SK-N-SH (cell line): ENCODE measurements around the gene DENND6A. TPM values are rescaled to one million over a fixed set of nuclear protein-coding genes. Genes with fewer than 3 reads are reported as not detected.
"Not testable (repeated sequence)": the region's sequence is repeated elsewhere in the genome, so short reads cannot be mapped to it uniquely, and the experiment has no call there.

ENCODE experiments used
- CTCF ChIA-PET: fragments of 300-600, 350-600 bp; formaldehyde crosslinking; extraction: SDS; loops from one replicate; lab custom pipeline; 2021; lab: Yijun Ruan, JAX
- POLR2A ChIA-PET: fragments of 350-600 bp; sonication (Branson Sonifier 250); formaldehyde crosslinking; extraction: SDS; loops from one replicate; lab custom pipeline; 2020; ENCODE audit warnings: antibody characterized with exemption, inconsistent platforms; lab: Yijun Ruan, JAX
- DNase-seq: peaks from one replicate; pipeline ENCODE4 v3.0.0; 2012
- H2AFZ ChIP-seq: fragments of 200-600 bp; sonication (generic); 2 replicates; pipeline ENCODE4 v1.8.1; 2016; ENCODE audit warnings: antibody characterized with exemption, mild to moderate bottlenecking, low read depth
- H3F3A ChIP-seq: fragments of 200-600 bp; sonication (generic); replicated peaks from 2 replicates; pipeline ENCODE3; 2016; ENCODE audit warnings: antibody characterized with exemption, mild to moderate bottlenecking; ENCODE audit not compliant: insufficient read depth
- H3K27ac ChIP-seq, 2 experiments: fragments of 200-500 bp in 1 of 2; fragments of 200-600 bp in 1 of 2; sonication (Bioruptor generic) in 1 of 2; sonication (generic), shearing (Covaris generic) in 1 of 2; 2 replicates each; pipeline versions ENCODE4 v1.5.1 to v1.6.1; 2014 to 2016; ENCODE audit warnings: low read depth in 2 of 2, inconsistent platforms in 1 of 2, low read length in 1 of 2, mild to moderate bottlenecking in 1 of 2, mixed read lengths in 1 of 2
- H3K27me3 ChIP-seq: fragments of 200-600 bp; sonication (generic), shearing (Covaris generic); 2 replicates; pipeline ENCODE4 v1.6.1; 2016; ENCODE audit warnings: mixed run types; ENCODE audit not compliant: insufficient read depth
- H3K36me3 ChIP-seq, 2 experiments: fragments of 200-500 bp in 1 of 2; fragments of 200-600 bp in 1 of 2; sonication (Bioruptor generic) in 1 of 2; sonication (generic) in 1 of 2; replicated peaks in 1 of 2; 2 replicates each; pipeline versions ENCODE3 to v1.5.1; 2014 to 2016; ENCODE audit warnings: low read length in 1 of 2, mild to moderate bottlenecking in 1 of 2; ENCODE audit not compliant: insufficient read depth in 2 of 2, control insufficient read depth in 1 of 2
- H3K4me1 ChIP-seq, 2 experiments: fragments of 200-500 bp in 1 of 2; fragments of 200-600 bp in 1 of 2; sonication (Bioruptor generic) in 1 of 2; sonication (generic), shearing (Covaris generic) in 1 of 2; 2 replicates each; pipeline versions ENCODE4 v1.5.1 to v1.6.1; 2014 to 2016; ENCODE audit warnings: low read depth in 1 of 2, low read length in 1 of 2, mixed run types in 1 of 2; ENCODE audit not compliant: insufficient read depth in 2 of 2, control insufficient read depth in 1 of 2
- H3K4me2 ChIP-seq: fragments of 200-600 bp; sonication (generic), shearing (Covaris generic); 2 replicates; pipeline ENCODE4 v1.6.1; 2017; ENCODE audit warnings: mixed run types
- H3K4me3 ChIP-seq, 2 experiments: fragments of 200-500 bp in 1 of 2; fragments of 200-600 bp in 1 of 2; sonication (Bioruptor generic) in 1 of 2; sonication (generic), shearing (Covaris generic) in 1 of 2; 2 replicates each; pipeline versions ENCODE4 v1.5.1 to v1.8.1; 2014 to 2016; ENCODE audit warnings: low read depth in 2 of 2, inconsistent platforms in 1 of 2, low read length in 1 of 2, mild to moderate bottlenecking in 1 of 2, mixed read lengths in 1 of 2, moderate library complexity in 1 of 2
- H3K79me2 ChIP-seq: fragments of 200-600 bp; sonication (generic); 2 replicates; pipeline ENCODE4 v1.8.1; 2017; ENCODE audit warnings: mild to moderate bottlenecking; ENCODE audit not compliant: insufficient read depth
- H3K9ac ChIP-seq: fragments of 200-600 bp; sonication (generic); 2 replicates; pipeline ENCODE4 v1.6.1; 2017; ENCODE audit warnings: mixed run types
- H3K9me2 ChIP-seq: fragments of 200-600 bp; sonication (generic); 2 replicates; pipeline ENCODE4 v1.6.1; 2017; ENCODE audit warnings: mixed run types
- H3K9me3 ChIP-seq: fragments of 200-600 bp; sonication (generic); 2 replicates; pipeline ENCODE4 v1.6.1; 2017; ENCODE audit warnings: mixed run types, mild to moderate bottlenecking, moderate library complexity
- H4K20me1 ChIP-seq: fragments of 200-600 bp; sonication (generic); 2 replicates; pipeline ENCODE4 v1.6.1; 2017; ENCODE audit warnings: mild to moderate bottlenecking, mixed run types; ENCODE audit not compliant: insufficient read depth
- CHD2 ChIP-seq: fragments of 150-350 bp; IDR thresholded peaks from 2 replicates; pipeline ENCODE4 v1.6.1; 2018; ENCODE audit warnings: low read length; ENCODE audit not compliant: partially characterized antibody
- EZH2phosphoT487 ChIP-seq: fragments of 200-600 bp; sonication (generic); IDR thresholded peaks from 2 replicates; pipeline ENCODE4 v1.6.1; 2017; ENCODE audit warnings: low read depth, mixed run types, mild to moderate bottlenecking, antibody characterized with exemption, moderate library complexity, borderline replicate concordance
- FOXJ3 ChIP-seq: sonication (generic); formaldehyde crosslinking; IDR thresholded peaks from 2 replicates; pipeline ENCODE4 v1.5.1; 2020; ENCODE audit warnings: mild to moderate bottlenecking, missing genetic modification reagents
- GATA2 ChIP-seq: sonication (generic); formaldehyde crosslinking; IDR thresholded peaks from 2 replicates; pipeline ENCODE4 v1.5.0; 2020; ENCODE audit warnings: mild to moderate bottlenecking, missing genetic modification reagents
- IRF3 ChIP-seq: fragments of 150-350 bp; IDR thresholded peaks from 2 replicates; pipeline ENCODE4 v1.6.1; 2016; ENCODE audit warnings: mild to moderate bottlenecking, low read depth, low read length
- MAX ChIP-seq: IDR thresholded peaks from 2 replicates; pipeline ENCODE4 v1.4.0; 2012; ENCODE audit warnings: low read depth
- MXI1 ChIP-seq: IDR thresholded peaks from 2 replicates; pipeline ENCODE4 v1.6.1; 2012; ENCODE audit warnings: mild to moderate bottlenecking, low read depth, low read length, improper control_type of control experiment
- PBX3 ChIP-seq: IDR thresholded peaks from 2 replicates; pipeline ENCODE4; 2012
- RAD21 ChIP-seq: IDR thresholded peaks from 2 replicates; pipeline ENCODE4 v1.6.1; 2012; ENCODE audit warnings: mild to moderate bottlenecking, low read length
- RCOR1 ChIP-seq: fragments of 150-350 bp; IDR thresholded peaks from 2 replicates; pipeline ENCODE4 v1.6.1; 2017; ENCODE audit warnings: antibody characterized with exemption, low read length
- TCF12 ChIP-seq: IDR thresholded peaks from 2 replicates; pipeline ENCODE4 v1.4.0; 2012
- TEAD4 ChIP-seq: IDR thresholded peaks from 2 replicates; pipeline ENCODE4 v1.4.0; 2012; ENCODE audit warnings: mild to moderate bottlenecking, borderline replicate concordance; ENCODE audit not compliant: insufficient read depth
- WGBS: methylation state at CpG from one replicate; pipeline ENCODE4 v1.1.6; 2017; ENCODE audit warnings: low lambda C conversion rate; 5-methylcytosine and 5-hydroxymethylcytosine counted together
- polyA plus RNA-seq, 3 experiments: library from polyadenylated mRNA; depleted of rRNA; stranded (reverse); fragments of >200 nt; gene quantifications; 2 replicates each; pipeline ENCODE4 v1.2.3, GENCODE V29; 2012

DENND6A gene
- polyA plus RNA-seq, 1 of the 3 experiments (the other 2 are of a cell fraction): 5.8 TPM

GRCh38 chr3:57634259-57634658 is 58.6 kb downstream of the DENND6A start:
- POLR2A ChIA-PET, H3K79me2 ChIP-seq, CTCF ChIA-PET, H3K9ac ChIP-seq, H3K27ac ChIP-seq, H4K20me1 ChIP-seq, H3F3A ChIP-seq, H3K4me3 ChIP-seq, DNase-seq, H3K4me1 ChIP-seq, H3K9me3 ChIP-seq, H2AFZ ChIP-seq, H3K9me2 ChIP-seq, H3K4me2 ChIP-seq, H3K27me3 ChIP-seq: not testable (repeated sequence)
- H3K36me3 ChIP-seq: peaks cover 50 to 65% of the 10 kb centered on the region in 2 experiments
- WGBS: 93% methylated on average over 3 of the region's 3 CpGs

- Histone ChIP-seq H3K9me2 (no peaks in the 10 kb centered on the region), H3K36me3 (peaks cover 54 to 80% of the 10 kb centered on the region in 2 experiments), H2AFZ (no peak overlapping the region), H3K4me3 (no peak overlapping the region), H3F3A (peaks cover 5% of the 10 kb centered on the region), H3K9ac (no peak overlapping the region), H3K9me3 (no peaks in the 10 kb centered on the region), H3K27ac (no peak overlapping the region), H3K4me2 (no peak overlapping the region), H3K4me1 (no peaks in the 10 kb centered on the region), H4K20me1 (no peaks in the 10 kb centered on the region), H3K79me2 (no peaks in the 10 kb centered on the region; the same call in 1 of the 2 replicates), H3K27me3 (no peaks in the 10 kb centered on the region)
- no peak for DNase-seq
- 88% methylated on average over 6 of the region's 6 CpGs for WGBS
- TF ChIP-seq IRF3 (no peak), MXI1 (no peak), TCF12 (no peak), GATA2 (CRISPR knock-in tag) (no peak), PBX3 (no peak), RAD21 (no peak), EZH2phosphoT487 (no peak), TEAD4 (no peak), MAX (no peak), FOXJ3 (CRISPR knock-in tag) (no peak), CHD2 (no peak), RCOR1 (no peak)
- ChIA-PET POLR2A (interaction anchor here (0.9 kb wide), 1 partner anchor 98 kb away, joined by 3 read pairs; no protein-coding TSS in a partner anchor), CTCF (interaction anchor here (1.1 kb wide), 1 partner anchor 9 kb away, joined by 3 read pairs; no protein-coding TSS in a partner anchor)
Observed at GRCh38 chr3:57627976-57628375, 64.9 kb downstream of the DENND6A start.
